ENCODE results near the gene S100A12. TPM values are rescaled to one million over a fixed set of nuclear protein-coding genes. Genes with fewer than 3 reads are reported as not detected.

Gene S100A12
- total RNA-seq, 6 experiments from 2014 or later = not detected

DNA sequence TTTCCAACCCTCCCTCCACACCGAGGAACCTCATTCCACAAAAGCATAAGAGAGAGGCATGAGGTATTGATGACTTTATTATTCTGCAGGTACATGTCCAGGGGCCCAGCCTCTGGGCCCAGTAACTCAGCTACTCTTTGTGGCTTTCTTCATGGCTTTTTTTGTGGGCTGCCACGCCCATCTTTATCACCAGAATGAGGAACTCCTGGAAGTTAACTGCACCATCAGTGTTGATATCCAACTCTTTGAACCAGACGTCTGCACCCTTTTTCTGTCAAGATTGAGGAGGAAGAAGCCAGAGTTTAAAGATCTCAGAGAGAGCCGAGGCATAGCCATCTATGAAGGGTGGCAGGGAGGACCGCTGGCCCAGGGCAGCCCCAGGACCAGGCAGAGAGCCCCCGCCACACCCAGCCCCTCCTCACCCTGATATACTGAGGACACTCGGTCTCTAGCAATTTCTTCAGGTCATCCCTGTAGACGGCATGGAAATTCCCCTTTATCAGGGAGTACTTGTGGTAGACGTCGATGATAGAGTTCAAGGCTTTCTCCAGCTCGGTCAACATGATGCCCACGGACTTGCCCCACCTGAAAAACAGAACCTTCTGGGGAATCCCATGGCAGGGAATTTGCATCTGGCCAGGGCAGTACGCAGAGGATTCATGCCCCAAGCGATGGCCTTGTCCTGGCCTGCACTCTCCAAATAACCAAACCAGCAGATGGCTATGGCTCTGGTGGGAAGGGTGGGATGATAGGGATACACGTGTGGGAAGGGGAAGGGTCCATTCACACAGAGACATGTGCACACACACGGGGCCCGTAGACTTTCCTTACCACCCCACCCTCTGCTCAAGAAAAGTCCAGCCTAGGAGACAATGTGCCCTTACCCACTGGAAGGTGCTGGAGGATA, 14.8 kb upstream of the S100A12 start:
- TF ChIP-seq, protein P1, sequence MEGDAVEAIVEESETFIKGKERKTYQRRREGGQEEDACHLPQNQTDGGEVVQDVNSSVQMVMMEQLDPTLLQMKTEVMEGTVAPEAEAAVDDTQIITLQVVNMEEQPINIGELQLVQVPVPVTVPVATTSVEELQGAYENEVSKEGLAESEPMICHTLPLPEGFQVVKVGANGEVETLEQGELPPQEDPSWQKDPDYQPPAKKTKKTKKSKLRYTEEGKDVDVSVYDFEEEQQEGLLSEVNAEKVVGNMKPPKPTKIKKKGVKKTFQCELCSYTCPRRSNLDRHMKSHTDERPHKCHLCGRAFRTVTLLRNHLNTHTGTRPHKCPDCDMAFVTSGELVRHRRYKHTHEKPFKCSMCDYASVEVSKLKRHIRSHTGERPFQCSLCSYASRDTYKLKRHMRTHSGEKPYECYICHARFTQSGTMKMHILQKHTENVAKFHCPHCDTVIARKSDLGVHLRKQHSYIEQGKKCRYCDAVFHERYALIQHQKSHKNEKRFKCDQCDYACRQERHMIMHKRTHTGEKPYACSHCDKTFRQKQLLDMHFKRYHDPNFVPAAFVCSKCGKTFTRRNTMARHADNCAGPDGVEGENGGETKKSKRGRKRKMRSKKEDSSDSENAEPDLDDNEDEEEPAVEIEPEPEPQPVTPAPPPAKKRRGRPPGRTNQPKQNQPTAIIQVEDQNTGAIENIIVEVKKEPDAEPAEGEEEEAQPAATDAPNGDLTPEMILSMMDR (IDR thresholded peaks at IDR 0.05) = no peak
- H3K9me3 Mint-ChIP-seq = no peaks in the 10 kb centered on the region
- H3K27ac Mint-ChIP-seq = no peak overlapping the region
- H3K4me3 Mint-ChIP-seq = no peak overlapping the region
- H3K36me3 Mint-ChIP-seq (ENCODE audit: low read depth) = no peaks in the 10 kb centered on the region
- DNase-seq = no peak
- H3K4me1 Mint-ChIP-seq (ENCODE audit: low read depth) = no peaks in the 10 kb centered on the region
- peaks cover 22% of the 10 kb centered on the region for H3K27me3 Mint-ChIP-seq (ENCODE audit: insufficient read depth)

DNA sequence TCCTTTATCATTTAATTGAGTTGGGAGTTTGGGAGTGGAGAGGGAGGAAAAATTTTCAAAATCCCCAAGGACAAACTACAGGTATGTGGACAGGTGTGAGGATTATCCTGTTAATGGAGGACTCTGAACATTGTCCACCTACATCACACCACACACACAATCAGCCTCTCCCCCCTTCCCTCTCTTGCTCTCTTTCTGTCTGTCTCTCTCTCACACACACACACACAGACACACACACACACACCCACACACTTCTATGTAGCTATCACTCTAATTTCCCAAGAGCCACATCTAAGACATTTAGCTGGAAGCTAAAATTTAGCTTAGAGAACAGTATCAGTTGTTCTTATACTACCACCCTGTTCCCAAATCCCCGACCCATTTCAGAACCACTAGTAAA, 14.0 kb upstream of the S100A12 start:
- Mint-ChIP-seq H3K9me3 (no peaks in the 10 kb centered on the region), H3K36me3 (ENCODE audit: low read depth) (no peaks in the 10 kb centered on the region), H3K27ac (no peak overlapping the region), H3K4me1 (ENCODE audit: low read depth) (no peaks in the 10 kb centered on the region), H3K4me3 (no peak overlapping the region), H3K27me3 (ENCODE audit: insufficient read depth) (peaks cover 19% of the 10 kb centered on the region)
- no peak for DNase-seq
- TF ChIP-seq, protein P1 (IDR thresholded peaks at IDR 0.05) = no peak

DNA sequence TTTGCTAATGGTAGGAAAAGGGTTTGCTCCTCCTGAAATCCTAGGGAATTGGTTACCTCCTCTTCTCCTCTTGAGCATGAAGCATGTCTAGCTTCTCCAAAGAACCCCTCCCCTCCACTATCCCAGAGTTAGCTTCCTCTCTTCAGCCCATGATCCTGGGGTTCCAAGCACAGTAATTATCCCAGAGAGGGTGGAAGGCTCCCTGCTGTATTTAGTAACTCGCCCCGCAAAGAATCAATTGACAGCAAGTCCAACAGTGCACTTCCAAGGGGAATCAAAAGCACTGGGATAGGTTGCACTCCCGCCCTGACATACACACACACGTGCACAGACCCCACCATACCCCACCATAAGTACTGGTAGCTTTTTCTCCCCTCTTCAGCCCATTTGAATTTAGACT, 12.4 kb upstream of the S100A12 start:
- no peaks in the 10 kb centered on the region for H3K9me3 Mint-ChIP-seq
- DNase-seq = no peak
- no peaks in the 10 kb centered on the region for H3K36me3 Mint-ChIP-seq (ENCODE audit: low read depth)
- TF ChIP-seq, protein P1 (IDR thresholded peaks at IDR 0.05) = no peak
- H3K4me3 Mint-ChIP-seq = no peak overlapping the region
- H3K27me3 Mint-ChIP-seq (ENCODE audit: insufficient read depth) = peaks cover 19% of the 10 kb centered on the region
- H3K4me1 Mint-ChIP-seq (ENCODE audit: low read depth) = no peaks in the 10 kb centered on the region
- H3K27ac Mint-ChIP-seq = no peak overlapping the region

DNA sequence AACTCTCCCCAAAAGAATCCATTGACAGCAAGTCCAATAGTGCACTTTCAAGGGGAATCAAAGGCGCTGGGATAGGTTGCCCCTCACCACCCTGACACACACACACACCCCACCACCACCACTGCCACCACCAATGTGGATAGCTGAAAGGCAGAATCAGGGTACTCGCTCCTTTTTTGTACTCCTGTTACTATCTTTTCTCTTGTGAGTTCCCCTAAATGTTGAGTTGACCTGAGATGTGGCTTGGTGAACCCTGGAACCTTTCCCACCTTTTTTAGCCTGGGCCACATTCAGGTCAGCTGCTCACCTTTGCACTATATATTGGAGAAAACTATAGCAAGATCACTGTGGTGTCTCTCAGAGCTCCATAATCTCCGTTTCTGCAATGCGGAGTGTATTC, 11.6 kb upstream of the S100A12 start:
- no peak for DNase-seq
- no peaks in the 10 kb centered on the region for H3K36me3 Mint-ChIP-seq (ENCODE audit: low read depth)
- H3K9me3 Mint-ChIP-seq = no peaks in the 10 kb centered on the region

DNA sequence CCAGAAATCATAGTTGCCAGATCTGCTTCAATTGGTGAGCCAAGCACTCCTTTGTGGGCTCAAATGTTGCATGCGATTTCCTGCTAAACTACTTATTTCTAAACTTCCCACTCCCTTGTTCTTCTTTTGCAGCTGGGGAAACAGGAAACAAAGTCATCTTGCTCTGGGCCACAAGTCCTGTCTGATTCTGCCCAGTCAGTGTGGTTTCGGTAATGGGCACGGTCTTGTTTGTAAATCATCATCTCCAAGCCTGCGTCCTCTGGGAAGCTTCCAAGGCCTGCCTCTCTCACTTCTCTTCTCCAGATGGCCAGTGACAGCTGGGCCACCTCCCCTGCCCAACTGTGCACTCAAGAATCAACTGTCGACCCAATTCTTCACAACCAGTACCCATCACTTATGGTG, 11.1 kb upstream of the S100A12 start:
- Mint-ChIP-seq H3K4me1 (ENCODE audit: low read depth) (no peaks in the 10 kb centered on the region), H3K27ac (no peak overlapping the region), H3K4me3 (no peak overlapping the region), H3K36me3 (ENCODE audit: low read depth) (no peaks in the 10 kb centered on the region), H3K27me3 (ENCODE audit: insufficient read depth) (peaks cover 17% of the 10 kb centered on the region), H3K9me3 (peaks cover 4% of the 10 kb centered on the region; the same call in 1 of the 2 replicates)
- DNase-seq = no peak
- TF ChIP-seq, protein P1 (IDR thresholded peaks at IDR 0.05) = no peak

More for the DNA sequence above, 11.6 kb upstream of the S100A12 start:
- Mint-ChIP-seq H3K27me3 (ENCODE audit: insufficient read depth) (peaks cover 19% of the 10 kb centered on the region), H3K4me3 (no peak overlapping the region), H3K27ac (no peak overlapping the region), H3K4me1 (ENCODE audit: low read depth) (no peaks in the 10 kb centered on the region)
- TF ChIP-seq, protein P1 (IDR thresholded peaks at IDR 0.05) = no peak
